Fibroblast of pulmonary artery (primary cell): Measurements from ENCODE around the gene SEC24C.
"Not testable (repeated sequence)": the region's sequence is repeated elsewhere in the genome, so short reads cannot be mapped to it uniquely, and the experiment has no call there.

Experiments
- DNase-seq: peaks from one replicate; pipeline ENCODE4 v3.0.0-alpha.2; 2010; ENCODE audit warnings: low read depth
- H3K4me3 ChIP-seq: replicated peaks from 2 replicates; pipeline ENCODE4 v1.5.1; 2011; ENCODE audit warnings: low read depth, mild to moderate bottlenecking, control low read depth, low read length, moderate library complexity
- TF ChIP-seq, protein P1 (sequence below): IDR thresholded peaks from 2 replicates; pipeline ENCODE4 v1.5.1; 2011; ENCODE audit warnings: mild to moderate bottlenecking, control low read depth, low read length, inconsistent platforms; ENCODE audit errors: missing control alignments

The SEC24C gene

DNA sequence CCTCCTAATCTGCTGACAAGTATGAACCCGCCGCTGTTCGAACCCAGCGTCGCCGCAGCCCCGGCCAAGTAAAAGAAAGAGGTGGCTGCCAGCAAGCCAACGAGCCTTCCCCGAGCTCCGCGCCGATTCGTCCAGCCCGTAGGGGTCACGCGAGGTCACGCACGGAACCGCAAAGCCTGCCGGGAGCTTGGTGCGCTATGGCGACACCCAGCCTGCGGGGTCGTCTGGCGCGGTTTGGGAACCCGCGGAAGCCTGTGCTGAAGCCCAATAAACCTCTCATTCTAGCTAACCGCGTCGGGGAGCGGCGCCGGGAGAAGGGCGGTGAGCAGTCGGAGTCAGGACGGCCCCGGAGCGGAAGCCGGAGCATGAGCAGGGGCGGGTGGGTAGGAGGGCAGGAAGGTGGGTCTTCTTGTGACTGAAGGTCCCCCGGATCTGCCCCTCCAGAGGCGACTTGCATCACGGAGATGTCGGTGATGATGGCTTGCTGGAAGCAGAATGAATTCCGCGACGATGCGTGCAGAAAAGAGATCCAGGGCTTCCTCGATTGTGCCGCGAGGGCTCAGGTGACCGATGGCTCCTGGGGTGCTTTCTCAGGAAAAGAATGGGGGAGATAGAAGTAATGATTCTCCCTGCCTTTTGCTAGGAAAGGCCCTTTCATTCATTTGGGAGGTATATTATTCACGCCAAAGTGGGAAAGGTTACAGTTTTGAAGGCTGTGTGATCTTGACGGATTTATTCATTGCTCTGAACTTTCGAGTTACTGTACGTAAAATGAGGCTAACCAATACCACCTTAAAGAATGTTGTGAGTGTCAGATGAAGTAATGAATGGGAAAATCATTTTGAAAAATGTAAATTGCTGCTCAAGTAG is 37.9 kb downstream of the SEC24C start, which contains the start of gene CHCHD1:
CHCHD1 (plus strand) TSS at position 170 of the 870 bp plus-strand sequence; CDS start at position 198, 28 bp downstream.
- H3K4me3 ChIP-seq: peak within 1 kb of the TSS; percentile 97
- DNase-seq: peak; percentile 89
- TF ChIP-seq, protein P1, sequence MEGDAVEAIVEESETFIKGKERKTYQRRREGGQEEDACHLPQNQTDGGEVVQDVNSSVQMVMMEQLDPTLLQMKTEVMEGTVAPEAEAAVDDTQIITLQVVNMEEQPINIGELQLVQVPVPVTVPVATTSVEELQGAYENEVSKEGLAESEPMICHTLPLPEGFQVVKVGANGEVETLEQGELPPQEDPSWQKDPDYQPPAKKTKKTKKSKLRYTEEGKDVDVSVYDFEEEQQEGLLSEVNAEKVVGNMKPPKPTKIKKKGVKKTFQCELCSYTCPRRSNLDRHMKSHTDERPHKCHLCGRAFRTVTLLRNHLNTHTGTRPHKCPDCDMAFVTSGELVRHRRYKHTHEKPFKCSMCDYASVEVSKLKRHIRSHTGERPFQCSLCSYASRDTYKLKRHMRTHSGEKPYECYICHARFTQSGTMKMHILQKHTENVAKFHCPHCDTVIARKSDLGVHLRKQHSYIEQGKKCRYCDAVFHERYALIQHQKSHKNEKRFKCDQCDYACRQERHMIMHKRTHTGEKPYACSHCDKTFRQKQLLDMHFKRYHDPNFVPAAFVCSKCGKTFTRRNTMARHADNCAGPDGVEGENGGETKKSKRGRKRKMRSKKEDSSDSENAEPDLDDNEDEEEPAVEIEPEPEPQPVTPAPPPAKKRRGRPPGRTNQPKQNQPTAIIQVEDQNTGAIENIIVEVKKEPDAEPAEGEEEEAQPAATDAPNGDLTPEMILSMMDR: no peak

DNA sequence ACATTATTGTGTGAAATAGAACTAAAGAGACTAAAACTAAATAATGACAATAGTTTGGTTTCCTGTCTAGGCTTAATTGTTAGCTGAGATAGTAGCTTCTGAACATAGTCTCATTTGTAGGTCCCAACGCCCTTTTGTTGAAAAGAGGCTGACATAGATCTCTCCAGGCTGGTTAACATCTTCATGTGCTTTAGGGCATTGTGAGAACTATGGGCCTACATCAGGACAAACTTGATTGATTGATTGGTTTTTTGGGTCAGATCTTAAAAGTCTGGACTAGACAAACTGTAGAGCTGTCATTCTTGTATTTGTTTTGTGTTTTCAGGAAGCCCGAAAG is 38.5 kb downstream of the SEC24C start:
- TF ChIP-seq, protein P1: no peak
- H3K4me3 ChIP-seq: peak overlapping the region; percentile 97
- no peak for DNase-seq

DNA sequence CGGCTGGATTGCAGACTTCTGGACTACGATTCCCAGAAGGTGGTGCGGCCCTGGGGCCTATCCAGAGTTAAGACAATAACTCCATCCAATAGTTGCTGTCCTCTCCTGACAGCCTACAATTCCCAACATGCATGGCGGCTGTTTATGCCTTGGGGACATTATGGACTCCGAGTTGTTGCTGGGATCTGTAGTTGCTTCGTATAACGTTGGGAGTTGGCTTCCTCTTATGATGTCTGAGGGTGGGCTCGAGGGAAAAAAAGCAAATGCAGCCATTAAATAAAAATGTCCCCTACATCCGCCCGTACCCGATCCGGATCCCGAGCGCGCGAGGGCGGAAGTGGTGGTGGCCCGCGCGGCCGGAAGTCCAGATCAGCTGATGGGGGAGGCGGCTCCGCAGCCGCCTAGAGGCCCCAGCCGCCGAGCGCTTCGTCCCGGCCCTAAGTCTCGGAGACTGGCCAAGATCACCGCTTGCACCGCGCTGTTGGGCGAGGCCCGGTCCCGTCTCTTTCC is 41.1 kb downstream of the SEC24C start, which contains the start of gene ZSWIM8:
ZSWIM8 (plus strand) TSS at position 396 of the 510 bp plus-strand sequence. CDS start 273 bp downstream, outside the sequence.
- TF ChIP-seq, protein P1: no peak
- peak within 1 kb of the TSS; percentile 93 for H3K4me3 ChIP-seq
- peak; percentile 97 for DNase-seq

DNA sequence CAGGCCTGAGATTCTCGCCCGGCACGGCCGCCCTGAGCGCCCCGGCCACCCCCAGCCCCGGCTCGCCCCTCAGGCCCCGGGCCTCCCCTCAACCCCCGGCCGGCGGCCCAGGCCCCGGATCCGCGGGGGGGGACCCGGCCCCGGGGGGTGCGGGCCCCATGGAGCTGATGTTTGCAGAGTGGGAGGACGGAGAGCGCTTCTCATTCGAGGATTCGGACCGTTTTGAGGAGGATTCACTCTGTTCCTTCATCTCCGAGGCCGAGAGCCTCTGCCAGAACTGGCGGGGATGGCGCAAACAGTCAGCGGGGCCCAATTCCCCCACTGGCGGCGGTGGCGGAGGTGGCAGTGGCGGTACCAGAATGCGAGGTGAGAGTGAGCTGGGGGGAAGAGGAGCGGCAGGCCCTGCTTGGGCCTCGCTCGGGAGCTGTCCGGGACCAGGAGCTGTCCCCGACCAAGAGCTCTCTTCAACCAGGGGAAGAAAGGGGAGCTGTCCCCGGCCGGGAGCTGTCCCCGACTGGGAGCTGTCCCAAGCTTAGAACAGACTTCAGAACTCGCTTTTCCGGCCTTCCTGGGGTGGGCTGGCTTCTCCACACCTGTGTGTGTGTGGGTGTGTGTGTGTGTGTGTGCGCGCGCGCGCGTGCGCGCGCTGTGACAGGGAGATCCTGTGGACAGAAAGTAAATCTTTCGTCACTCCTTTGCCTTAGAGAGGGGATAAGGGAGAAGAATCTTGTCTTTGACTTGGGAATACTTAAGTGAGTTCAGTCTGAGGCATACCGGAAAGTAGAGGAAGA is 41.7 kb downstream of the SEC24C start:
- peak; percentile 49 for DNase-seq

DNA sequence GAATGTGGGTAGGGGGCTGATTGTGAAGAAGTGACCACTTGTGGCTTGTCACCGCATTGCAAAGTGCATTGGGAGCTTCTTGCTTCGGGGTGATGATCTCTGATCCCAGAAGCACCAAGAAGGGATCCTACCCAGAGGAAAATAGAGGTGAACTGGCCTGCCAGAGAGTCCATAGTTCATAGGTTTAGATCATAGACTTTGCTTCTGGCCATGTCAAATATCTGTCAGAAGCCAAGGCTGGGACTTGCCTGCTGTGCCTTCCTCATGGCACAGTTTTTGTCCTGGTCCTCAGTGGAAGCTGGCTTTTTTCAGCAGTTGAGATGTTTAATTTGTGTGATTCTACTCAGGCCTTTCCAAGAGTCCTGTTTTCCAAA is 42.3 kb downstream of the SEC24C start:
- TF ChIP-seq, protein P1: no peak
- no peak for DNase-seq
- peak overlapping the region; percentile 93 for H3K4me3 ChIP-seq

More for the DNA sequence above, 41.7 kb downstream of the SEC24C start:
- peak overlapping the region; percentile 93 for H3K4me3 ChIP-seq
- TF ChIP-seq, protein P1: no peak

DNA sequence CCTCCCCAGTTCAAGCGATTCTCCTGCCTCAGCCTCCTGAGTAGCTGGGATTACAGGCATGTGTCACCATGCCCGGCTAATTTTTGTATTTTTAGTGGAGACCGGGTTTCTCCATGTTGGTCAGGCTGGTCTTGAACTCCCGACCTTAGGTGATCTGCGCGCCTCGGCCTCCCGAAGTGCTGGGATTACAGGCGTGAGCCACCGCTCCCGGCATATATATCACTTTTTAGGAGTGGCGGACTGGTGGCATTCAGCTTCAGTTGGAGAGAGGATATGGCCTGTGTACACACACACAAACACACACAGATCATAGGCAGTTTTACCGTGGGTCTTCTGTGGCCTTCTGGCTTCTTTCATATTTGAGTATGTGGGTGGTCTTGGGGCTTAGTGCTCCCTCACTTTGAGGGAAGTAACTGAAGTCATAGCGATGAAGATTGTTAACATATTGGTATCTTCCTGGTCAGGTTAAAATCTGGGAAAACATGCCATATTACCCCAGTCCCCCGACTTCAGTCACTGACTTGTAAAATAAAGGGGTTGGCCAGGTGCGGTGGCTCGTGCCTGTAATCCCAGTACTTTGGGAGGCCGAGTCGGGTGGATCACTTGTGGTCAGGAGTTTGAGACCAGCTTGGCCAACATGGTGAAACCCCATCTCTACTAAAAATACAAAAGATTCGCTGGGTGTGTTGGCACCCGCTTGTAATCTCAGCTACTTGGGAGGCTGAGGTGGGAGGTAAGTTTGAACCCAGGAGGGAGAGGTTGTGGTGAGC is 43.0 kb downstream of the SEC24C start:
- DNase-seq: not testable (repeated sequence)
- peak overlapping the region; percentile 93 for H3K4me3 ChIP-seq
